ENCODE measurements around the gene PPP6R1.

PPP6R1 gene

GRCh38 chr19:55197528-55197927, 61.3 kb downstream of the PPP6R1 start:
- H2BK120ac ChIP-seq (ENCODE audit: insufficient read depth, low read length, poor library complexity) = no peak overlapping the region
- no peaks in the 10 kb centered on the region for H3K79me1 ChIP-seq (ENCODE audit: low read length)
- H2BK12ac ChIP-seq (ENCODE audit: low read length) = no peak overlapping the region
- no peaks in the 10 kb centered on the region for H3K79me2 ChIP-seq (ENCODE audit: control insufficient read depth, insufficient read depth, low read length, poor library complexity)
- H3K18ac ChIP-seq (ENCODE audit: low read length) = no peak overlapping the region
- no peak overlapping the region for H2AFZ ChIP-seq (ENCODE audit: insufficient read depth, low read length, poor library complexity)
- H2BK5ac ChIP-seq (ENCODE audit: low read depth, low read length, poor library complexity) = no peak overlapping the region
- no peak overlapping the region for H3K4me3 ChIP-seq (ENCODE audit: low read depth, low read length)
- no peak overlapping the region for H2AK5ac ChIP-seq (ENCODE audit: low read length)
- no peak overlapping the region for H3K9ac ChIP-seq (ENCODE audit: low read length)
- WGBS (ENCODE audit: extremely low coverage, insufficient coverage, insufficient read length) = no CpG with 5 or more reads among the region's 4 CpGs
- no peaks in the 10 kb centered on the region for H3K4me1 ChIP-seq (ENCODE audit: control insufficient read depth in 1 of 2, insufficient read depth in 2 of 2, low read length in 2 of 2)
- H3K4me2 ChIP-seq (ENCODE audit: low read length) = no peak overlapping the region
- no peak overlapping the region for H3K23ac ChIP-seq (ENCODE audit: low read length)
- H3K36me3 ChIP-seq (ENCODE audit: control insufficient read depth in 1 of 2, insufficient read depth in 2 of 2, low read length in 2 of 2) = no peaks in the 10 kb centered on the region
- peak in 1 of 2 donors; percentile 22 for DNase-seq
- no peak overlapping the region for H4K8ac ChIP-seq (ENCODE audit: low read depth, low read length)
- no peak overlapping the region for H3K27ac ChIP-seq (ENCODE audit: low read depth, low read length)
- no peaks in the 10 kb centered on the region for H3K9me3 ChIP-seq (ENCODE audit: insufficient read depth, low read depth, low read length)
- H4K12ac ChIP-seq (ENCODE audit: low read depth, low read length) = no peak overlapping the region
- H3K27me3 ChIP-seq (ENCODE audit: insufficient read depth, low read length) = no peaks in the 10 kb centered on the region
- no peak overlapping the region for H3K4ac ChIP-seq (ENCODE audit: low read depth, low read length)
- no peak overlapping the region for H4K91ac ChIP-seq (ENCODE audit: low read depth, low read length)
- no peak overlapping the region for H3K14ac ChIP-seq (ENCODE audit: low read length)

GRCh38 chr19:55196803-55197202, 62.0 kb downstream of the PPP6R1 start:
- 100% methylated on average over 1 of the region's 10 CpGs for WGBS (ENCODE audit: extremely low coverage, insufficient coverage, insufficient read length)
- no peak overlapping the region for H2BK5ac ChIP-seq (ENCODE audit: low read depth, low read length, poor library complexity)

GRCh38 chr19:55193481-55193880, 65.3 kb downstream of the PPP6R1 start:
- Histone ChIP-seq H3K14ac (ENCODE audit: low read length) (no peak overlapping the region), H3K18ac (ENCODE audit: low read length) (no peak overlapping the region), H2AFZ (ENCODE audit: insufficient read depth, low read length, poor library complexity) (no peak overlapping the region), H3K79me1 (ENCODE audit: low read length) (no peaks in the 10 kb centered on the region), H2AK5ac (ENCODE audit: low read length) (no peak overlapping the region), H4K8ac (ENCODE audit: low read depth, low read length) (no peak overlapping the region), H2BK12ac (ENCODE audit: low read length) (no peak overlapping the region), H4K12ac (ENCODE audit: low read depth, low read length) (no peak overlapping the region), H2BK5ac (ENCODE audit: low read depth, low read length, poor library complexity) (no peak overlapping the region), H3K27me3 (ENCODE audit: insufficient read depth, low read length) (no peaks in the 10 kb centered on the region), H4K91ac (ENCODE audit: low read depth, low read length) (no peak overlapping the region), H3K4me2 (ENCODE audit: low read length) (no peak overlapping the region), H3K9me3 (ENCODE audit: insufficient read depth, low read depth, low read length) (no peaks in the 10 kb centered on the region), H3K36me3 (ENCODE audit: control insufficient read depth in 1 of 2, insufficient read depth in 2 of 2, low read length in 2 of 2) (no peaks in the 10 kb centered on the region), H3K4me3 (ENCODE audit: low read depth, low read length) (no peak overlapping the region), H3K4me1 (ENCODE audit: control insufficient read depth in 1 of 2, insufficient read depth in 2 of 2, low read length in 2 of 2) (no peaks in the 10 kb centered on the region), H3K27ac (ENCODE audit: low read depth, low read length) (no peak overlapping the region), H3K79me2 (ENCODE audit: control insufficient read depth, insufficient read depth, low read length, poor library complexity) (no peaks in the 10 kb centered on the region), H3K9ac (ENCODE audit: low read length) (no peak overlapping the region), H3K4ac (ENCODE audit: low read depth, low read length) (no peak overlapping the region), H3K23ac (ENCODE audit: low read length) (no peak overlapping the region), H2BK120ac (ENCODE audit: insufficient read depth, low read length, poor library complexity) (no peak overlapping the region)
- no CpG with 5 or more reads among the region's 12 CpGs for WGBS (ENCODE audit: extremely low coverage, insufficient coverage, insufficient read length)
- no peak for DNase-seq

More at GRCh38 chr19:55196803-55197202, 62.0 kb downstream of the PPP6R1 start:
- no peak overlapping the region for H4K8ac ChIP-seq (ENCODE audit: low read depth, low read length)
- no peak overlapping the region for H3K27ac ChIP-seq (ENCODE audit: low read depth, low read length)
- no peak overlapping the region for H2AFZ ChIP-seq (ENCODE audit: insufficient read depth, low read length, poor library complexity)
- H3K27me3 ChIP-seq (ENCODE audit: insufficient read depth, low read length) = no peaks in the 10 kb centered on the region
- no peak overlapping the region for H3K14ac ChIP-seq (ENCODE audit: low read length)
- H3K79me2 ChIP-seq (ENCODE audit: control insufficient read depth, insufficient read depth, low read length, poor library complexity) = no peaks in the 10 kb centered on the region
- no peak overlapping the region for H2AK5ac ChIP-seq (ENCODE audit: low read length)
- H3K4me1 ChIP-seq (ENCODE audit: control insufficient read depth in 1 of 2, insufficient read depth in 2 of 2, low read length in 2 of 2) = no peaks in the 10 kb centered on the region
- H2BK12ac ChIP-seq (ENCODE audit: low read length) = no peak overlapping the region
- H3K18ac ChIP-seq (ENCODE audit: low read length) = no peak overlapping the region
- H3K9ac ChIP-seq (ENCODE audit: low read length) = no peak overlapping the region
- no peaks in the 10 kb centered on the region for H3K36me3 ChIP-seq (ENCODE audit: control insufficient read depth in 1 of 2, insufficient read depth in 2 of 2, low read length in 2 of 2)
- no peak overlapping the region for H4K91ac ChIP-seq (ENCODE audit: low read depth, low read length)
- no peaks in the 10 kb centered on the region for H3K79me1 ChIP-seq (ENCODE audit: low read length)
- no peak overlapping the region for H3K23ac ChIP-seq (ENCODE audit: low read length)
- no peak overlapping the region for H3K4me2 ChIP-seq (ENCODE audit: low read length)
- H2BK120ac ChIP-seq (ENCODE audit: insufficient read depth, low read length, poor library complexity) = no peak overlapping the region
- H3K4me3 ChIP-seq (ENCODE audit: low read depth, low read length) = no peak overlapping the region
- DNase-seq = no peak
- no peak overlapping the region for H4K12ac ChIP-seq (ENCODE audit: low read depth, low read length)
- no peaks in the 10 kb centered on the region for H3K9me3 ChIP-seq (ENCODE audit: insufficient read depth, low read depth, low read length)
- H3K4ac ChIP-seq (ENCODE audit: low read depth, low read length) = no peak overlapping the region

- Histone ChIP-seq H2BK120ac (ENCODE audit: insufficient read depth, low read length, poor library complexity) (no peak overlapping the region), H4K91ac (ENCODE audit: low read depth, low read length) (no peak overlapping the region), H3K4me1 (ENCODE audit: control insufficient read depth in 1 of 2, insufficient read depth in 2 of 2, low read length in 2 of 2) (no peaks in the 10 kb centered on the region), H2AK5ac (ENCODE audit: low read length) (no peak overlapping the region), H3K14ac (ENCODE audit: low read length) (no peak overlapping the region), H3K36me3 (ENCODE audit: control insufficient read depth in 1 of 2, insufficient read depth in 2 of 2, low read length in 2 of 2) (no peaks in the 10 kb centered on the region), H3K9me3 (ENCODE audit: insufficient read depth, low read depth, low read length) (no peaks in the 10 kb centered on the region), H3K4me2 (ENCODE audit: low read length) (no peak overlapping the region), H3K18ac (ENCODE audit: low read length) (no peak overlapping the region), H4K12ac (ENCODE audit: low read depth, low read length) (no peak overlapping the region), H3K4ac (ENCODE audit: low read depth, low read length) (no peak overlapping the region), H3K79me2 (ENCODE audit: control insufficient read depth, insufficient read depth, low read length, poor library complexity) (no peaks in the 10 kb centered on the region), H3K23ac (ENCODE audit: low read length) (no peak overlapping the region), H3K4me3 (ENCODE audit: low read depth, low read length) (no peak overlapping the region), H3K9ac (ENCODE audit: low read length) (no peak overlapping the region), H4K8ac (ENCODE audit: low read depth, low read length) (no peak overlapping the region), H2BK5ac (ENCODE audit: low read depth, low read length, poor library complexity) (no peak overlapping the region), H3K79me1 (ENCODE audit: low read length) (no peaks in the 10 kb centered on the region), H3K27me3 (ENCODE audit: insufficient read depth, low read length) (no peaks in the 10 kb centered on the region), H2AFZ (ENCODE audit: insufficient read depth, low read length, poor library complexity) (no peak overlapping the region), H2BK12ac (ENCODE audit: low read length) (no peak overlapping the region), H3K27ac (ENCODE audit: low read depth, low read length) (no peak overlapping the region)
- peak in 1 of 2 donors; percentile 9 for DNase-seq
- WGBS (ENCODE audit: extremely low coverage, insufficient coverage, insufficient read length) = no CpG with 5 or more reads among the region's 15 CpGs
Measured at GRCh38 chr19:55189403-55189835, 69.4 kb downstream of the PPP6R1 start.

Measured in trophoblast cell (in vitro differentiated cells and primary cell).